Measurements from ENCODE around the gene YPEL1. TPM values are rescaled to one million over a fixed set of nuclear protein-coding genes. Genes with fewer than 3 reads are reported as not detected.
"Not testable (repeated sequence)": the region's sequence is repeated elsewhere in the genome, so short reads cannot be mapped to it uniquely, and the experiment has no call there.

YPEL1 gene
- total RNA-seq, 1 donor from 2014 or later, result 1.9 TPM

GRCh38 chr22:21761994-21762680 is 26.5 kb upstream of the YPEL1 start:
- no peak for DNase-seq (ENCODE audit: low spot score)
- no peak overlapping the region for H3K4me3 Mint-ChIP-seq (ENCODE audit: low read depth)
- H3K36me3 Mint-ChIP-seq (ENCODE audit: low read depth), result peaks cover 88% of the 10 kb centered on the region
- peaks cover 57% of the 10 kb centered on the region for H3K4me1 Mint-ChIP-seq (ENCODE audit: low read depth)
- no peaks in the 10 kb centered on the region for H3K27me3 Mint-ChIP-seq (ENCODE audit: low read depth)
- H3K27ac Mint-ChIP-seq, result peak overlapping the region; percentile 13
- H3K9me3 Mint-ChIP-seq, result no peaks in the 10 kb centered on the region
- intact Hi-C loops (cut with micrococcal nuclease), result loop anchor here (1.0 kb wide), 1 partner anchor 103 kb away; no protein-coding TSS in a partner anchor

DNA sequence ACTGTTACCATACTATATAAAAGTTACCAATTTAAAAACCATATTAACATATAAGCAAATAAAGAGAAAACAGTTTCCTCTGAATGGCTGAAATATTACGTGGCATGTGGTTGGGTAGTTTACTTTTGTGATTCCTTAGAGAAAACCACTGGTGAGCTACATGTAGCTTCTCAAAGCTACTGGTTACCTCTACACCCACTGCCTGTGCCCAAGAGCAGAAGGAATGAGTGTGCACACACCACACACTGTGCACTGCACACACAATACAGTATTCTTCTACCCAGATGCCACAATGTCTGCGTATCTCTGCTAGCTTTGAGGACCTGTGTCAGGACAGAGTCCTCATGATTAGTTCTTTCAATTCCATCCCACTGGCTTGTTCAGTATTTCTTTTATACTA is 25.5 kb upstream of the YPEL1 start:
- Mint-ChIP-seq H3K27ac (no peak overlapping the region), H3K36me3 (ENCODE audit: low read depth) (peaks cover 82% of the 10 kb centered on the region), H3K27me3 (ENCODE audit: low read depth) (no peaks in the 10 kb centered on the region), H3K9me3 (no peaks in the 10 kb centered on the region), H3K4me3 (ENCODE audit: low read depth) (no peak overlapping the region), H3K4me1 (ENCODE audit: low read depth) (peaks cover 50% of the 10 kb centered on the region)
- intact Hi-C loops (cut with micrococcal nuclease), result loop anchor here (1.0 kb wide), 1 partner anchor 104 kb away; no protein-coding TSS in a partner anchor
- DNase-seq (ENCODE audit: low spot score), result no peak

DNA sequence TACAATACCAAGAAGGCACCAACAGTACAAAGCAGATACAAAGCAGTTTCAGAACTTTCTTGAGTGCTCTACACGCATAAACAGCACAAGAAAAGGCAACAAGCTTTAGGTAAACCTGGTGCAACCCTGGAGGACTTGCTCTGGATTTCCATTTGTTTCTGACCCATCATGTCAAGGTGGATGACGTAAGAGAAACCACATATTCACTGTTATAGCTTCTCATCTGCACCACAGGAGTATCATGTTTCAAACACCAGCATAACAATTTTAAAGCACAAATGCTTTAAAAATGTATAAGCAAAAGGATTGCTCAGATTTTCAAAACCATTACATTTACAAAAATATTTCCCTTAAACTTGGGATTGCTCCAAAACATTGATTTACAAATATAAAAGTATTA is 25.0 kb upstream of the YPEL1 start:
- H3K4me3 Mint-ChIP-seq (ENCODE audit: low read depth), result no peak overlapping the region
- no peak overlapping the region for H3K27ac Mint-ChIP-seq
- H3K36me3 Mint-ChIP-seq (ENCODE audit: low read depth), result peaks cover 78% of the 10 kb centered on the region
- no peak for DNase-seq (ENCODE audit: low spot score)
- no peaks in the 10 kb centered on the region for H3K9me3 Mint-ChIP-seq
- peaks cover 53% of the 10 kb centered on the region for H3K4me1 Mint-ChIP-seq (ENCODE audit: low read depth)
- intact Hi-C loops (cut with micrococcal nuclease), result loop anchor here (1.0 kb wide), 1 partner anchor 105 kb away; no protein-coding TSS in a partner anchor
- no peaks in the 10 kb centered on the region for H3K27me3 Mint-ChIP-seq (ENCODE audit: low read depth)

- Mint-ChIP-seq H3K27me3 (ENCODE audit: low read depth) (no peaks in the 10 kb centered on the region), H3K36me3 (ENCODE audit: low read depth) (peaks cover 69% of the 10 kb centered on the region), H3K9me3 (no peaks in the 10 kb centered on the region), H3K27ac (no peak overlapping the region), H3K4me3 (ENCODE audit: low read depth) (no peak overlapping the region), H3K4me1 (ENCODE audit: low read depth) (peaks cover 46% of the 10 kb centered on the region)
- intact Hi-C loops (cut with micrococcal nuclease), result no loop called here
- DNase-seq (ENCODE audit: low spot score), result no peak
Observed at GRCh38 chr22:21759646-21760376, 24.2 kb upstream of the YPEL1 start.

- Mint-ChIP-seq H3K27me3 (ENCODE audit: low read depth) (no peaks in the 10 kb centered on the region), H3K9me3 (no peaks in the 10 kb centered on the region), H3K4me3 (ENCODE audit: low read depth) (no peak overlapping the region), H3K36me3 (ENCODE audit: low read depth) (peaks cover 64% of the 10 kb centered on the region), H3K4me1 (ENCODE audit: low read depth) (peaks cover 39% of the 10 kb centered on the region), H3K27ac (peak overlapping the region; percentile 31)
- DNase-seq (ENCODE audit: low spot score), result no peak
- intact Hi-C loops (cut with micrococcal nuclease), result no loop called here
Observed at GRCh38 chr22:21759093-21759492, 23.5 kb upstream of the YPEL1 start.

DNA sequence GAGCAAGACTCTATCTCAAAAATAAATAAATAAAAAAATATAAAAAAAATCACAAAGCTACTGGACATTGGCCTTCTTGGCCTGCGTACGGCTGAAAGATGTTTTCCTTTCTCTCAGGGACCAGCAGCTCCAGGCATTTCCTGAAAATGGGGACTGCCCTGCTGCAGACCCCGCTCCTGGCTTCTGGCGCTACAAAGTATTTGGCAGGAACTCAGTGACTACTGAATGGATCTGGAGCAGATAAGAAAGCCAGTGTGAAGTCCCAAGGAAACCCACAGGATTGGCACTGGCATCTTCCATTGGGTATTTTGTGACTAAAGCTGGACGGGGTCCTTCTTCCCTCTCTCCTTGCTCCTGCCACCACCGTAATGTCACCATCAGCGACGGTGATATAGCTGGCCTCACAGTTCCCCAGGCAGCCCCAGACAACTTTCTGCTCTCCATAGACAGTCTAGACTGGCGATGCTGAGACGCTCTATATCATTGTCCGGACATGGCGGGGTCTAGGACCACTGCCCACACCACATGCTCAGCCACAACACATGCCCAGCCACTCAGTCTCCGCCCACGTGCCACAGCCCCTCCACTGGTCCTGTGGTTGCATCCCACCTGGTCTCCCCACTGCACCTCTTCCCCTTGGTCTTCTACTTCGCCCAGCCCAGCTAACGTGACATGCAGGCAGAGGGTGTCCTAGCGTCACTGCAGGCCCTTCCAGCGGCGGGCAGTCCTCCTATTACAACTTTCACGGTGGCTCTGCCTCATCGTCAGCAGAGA is 22.7 kb upstream of the YPEL1 start:
- Mint-ChIP-seq H3K9me3 (no peaks in the 10 kb centered on the region), H3K27ac (peak overlapping the region; percentile 31), H3K4me3 (ENCODE audit: low read depth) (no peak overlapping the region), H3K4me1 (ENCODE audit: low read depth) (peaks cover 31% of the 10 kb centered on the region), H3K27me3 (ENCODE audit: low read depth) (no peaks in the 10 kb centered on the region), H3K36me3 (ENCODE audit: low read depth) (peaks cover 56% of the 10 kb centered on the region)
- no peak for DNase-seq (ENCODE audit: low spot score)
- intact Hi-C loops (cut with micrococcal nuclease), result no loop called here

DNA sequence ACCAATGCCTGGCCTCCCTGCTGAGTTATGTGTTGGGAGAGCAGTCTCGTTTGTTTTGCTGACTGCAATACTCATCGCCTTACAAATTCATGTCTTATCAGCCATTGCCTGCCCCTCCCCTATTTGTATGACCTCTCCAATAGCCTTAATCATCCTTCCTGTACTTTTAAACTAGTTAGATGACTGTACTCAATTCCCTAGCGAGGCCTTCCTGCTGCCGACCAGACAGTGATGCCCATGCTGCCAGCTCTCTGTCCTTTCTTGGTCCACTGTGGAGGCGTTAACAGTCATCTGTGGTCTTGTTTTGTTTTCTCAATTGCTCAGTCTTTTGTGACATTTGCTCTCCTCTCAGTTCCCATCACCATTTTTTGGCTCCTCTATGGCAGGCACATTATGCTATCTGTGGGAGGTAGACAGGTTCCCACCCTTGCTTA is 20.3 kb upstream of the YPEL1 start:
- H3K4me1 Mint-ChIP-seq (ENCODE audit: low read depth), result peaks cover 17% of the 10 kb centered on the region
- H3K9me3 Mint-ChIP-seq, result no peaks in the 10 kb centered on the region
- intact Hi-C loops (cut with micrococcal nuclease), result no loop called here
- no peak overlapping the region for H3K27ac Mint-ChIP-seq
- H3K27me3 Mint-ChIP-seq (ENCODE audit: low read depth), result no peaks in the 10 kb centered on the region
- DNase-seq (ENCODE audit: low spot score), result no peak
- H3K36me3 Mint-ChIP-seq (ENCODE audit: low read depth), result peaks cover 34% of the 10 kb centered on the region
- H3K4me3 Mint-ChIP-seq (ENCODE audit: low read depth), result no peak overlapping the region

DNA sequence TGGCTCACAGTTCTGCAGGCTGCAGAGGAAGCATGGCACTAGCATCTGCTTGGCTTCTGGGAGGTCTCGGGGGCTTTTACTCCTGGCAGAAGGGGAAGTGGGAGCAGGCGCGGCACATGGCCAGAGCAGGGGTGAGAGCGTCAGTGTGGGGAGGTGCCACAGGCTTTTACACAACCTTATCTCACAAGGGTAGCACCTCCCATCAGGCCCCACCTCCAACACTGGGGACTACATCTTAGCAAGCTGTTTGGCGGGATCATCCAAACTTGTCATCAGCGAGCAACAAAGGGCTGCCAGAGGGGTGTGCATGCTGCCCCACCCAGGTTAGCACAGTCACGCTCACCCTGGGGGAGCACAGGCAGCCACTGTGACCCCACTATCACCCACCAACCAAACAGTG is 18.9 kb upstream of the YPEL1 start:
- H3K36me3 Mint-ChIP-seq (ENCODE audit: low read depth), result peaks cover 23% of the 10 kb centered on the region
- H3K4me3 Mint-ChIP-seq (ENCODE audit: low read depth), result no peak overlapping the region
- no peak overlapping the region for H3K27ac Mint-ChIP-seq
- intact Hi-C loops (cut with micrococcal nuclease), result no loop called here
- H3K27me3 Mint-ChIP-seq (ENCODE audit: low read depth), result no peaks in the 10 kb centered on the region
- H3K4me1 Mint-ChIP-seq (ENCODE audit: low read depth), result peaks cover 12% of the 10 kb centered on the region
- no peaks in the 10 kb centered on the region for H3K9me3 Mint-ChIP-seq
- no peak for DNase-seq (ENCODE audit: low spot score)

DNA sequence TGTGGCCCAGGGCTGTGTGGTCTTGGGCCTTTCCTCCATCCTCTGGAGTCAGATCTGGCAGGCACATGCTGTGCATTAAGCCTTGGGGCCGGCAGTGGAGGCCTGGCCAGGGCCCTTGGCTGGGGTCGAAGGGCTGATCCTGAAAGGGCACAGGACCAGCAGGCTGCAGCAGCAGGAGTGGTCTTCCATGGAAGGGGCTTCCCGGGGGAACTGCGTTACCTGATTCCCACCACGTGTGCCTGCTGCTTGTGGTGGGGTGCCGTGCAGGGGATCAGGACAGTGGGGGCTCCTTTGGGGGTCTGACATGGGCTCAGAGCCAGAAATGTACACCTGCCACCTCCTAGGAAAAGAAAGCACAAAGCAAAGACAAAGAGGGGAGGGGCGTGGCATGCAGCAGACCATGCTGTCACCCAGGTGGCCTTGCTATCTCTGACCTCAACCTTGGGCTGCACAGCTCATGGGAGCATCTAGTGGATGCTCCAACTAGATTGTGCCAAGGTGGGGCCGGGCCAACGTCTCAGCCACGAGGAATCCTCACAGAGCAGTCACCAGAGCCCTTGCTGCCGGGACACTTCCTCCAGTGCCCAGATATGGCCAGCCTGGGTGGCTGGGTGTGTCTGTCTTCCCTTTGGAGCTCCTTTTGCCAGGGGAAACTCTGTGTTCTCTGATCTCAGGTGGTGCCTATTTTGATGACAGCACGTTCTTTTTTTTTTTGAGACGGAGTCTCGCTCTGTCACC is 17.9 kb upstream of the YPEL1 start:
- H3K4me1 Mint-ChIP-seq (ENCODE audit: low read depth), result peaks cover 12% of the 10 kb centered on the region
- no peak for DNase-seq (ENCODE audit: low spot score)
- H3K4me3 Mint-ChIP-seq (ENCODE audit: low read depth), result no peak overlapping the region
- intact Hi-C loops (cut with micrococcal nuclease), result no loop called here
- no peak overlapping the region for H3K27ac Mint-ChIP-seq
- H3K27me3 Mint-ChIP-seq (ENCODE audit: low read depth), result no peaks in the 10 kb centered on the region
- peaks cover 14% of the 10 kb centered on the region for H3K36me3 Mint-ChIP-seq (ENCODE audit: low read depth)
- no peaks in the 10 kb centered on the region for H3K9me3 Mint-ChIP-seq

- intact Hi-C loops (cut with micrococcal nuclease), result no loop called here
- Mint-ChIP-seq H3K36me3 (ENCODE audit: low read depth) (peaks cover 9% of the 10 kb centered on the region), H3K27ac (no peak overlapping the region), H3K9me3 (no peaks in the 10 kb centered on the region), H3K27me3 (ENCODE audit: low read depth) (no peaks in the 10 kb centered on the region), H3K4me1 (ENCODE audit: low read depth) (peaks cover 12% of the 10 kb centered on the region), H3K4me3 (ENCODE audit: low read depth) (no peak overlapping the region)
- no peak for DNase-seq (ENCODE audit: low spot score)
Observed at GRCh38 chr22:21752276-21752675, 16.7 kb upstream of the YPEL1 start.

- no peaks in the 10 kb centered on the region for H3K9me3 Mint-ChIP-seq
- H3K4me1 Mint-ChIP-seq (ENCODE audit: low read depth), result no peaks in the 10 kb centered on the region
- intact Hi-C loops (cut with micrococcal nuclease), result no loop called here
- peaks cover 3% of the 10 kb centered on the region for H3K27me3 Mint-ChIP-seq (ENCODE audit: low read depth)
- no peak overlapping the region for H3K4me3 Mint-ChIP-seq (ENCODE audit: low read depth)
- no peaks in the 10 kb centered on the region for H3K36me3 Mint-ChIP-seq (ENCODE audit: low read depth)
- DNase-seq (ENCODE audit: low spot score), result no peak
- H3K27ac Mint-ChIP-seq, result no peak overlapping the region
Observed at GRCh38 chr22:21745948-21746347, 10.4 kb upstream of the YPEL1 start.

DNA sequence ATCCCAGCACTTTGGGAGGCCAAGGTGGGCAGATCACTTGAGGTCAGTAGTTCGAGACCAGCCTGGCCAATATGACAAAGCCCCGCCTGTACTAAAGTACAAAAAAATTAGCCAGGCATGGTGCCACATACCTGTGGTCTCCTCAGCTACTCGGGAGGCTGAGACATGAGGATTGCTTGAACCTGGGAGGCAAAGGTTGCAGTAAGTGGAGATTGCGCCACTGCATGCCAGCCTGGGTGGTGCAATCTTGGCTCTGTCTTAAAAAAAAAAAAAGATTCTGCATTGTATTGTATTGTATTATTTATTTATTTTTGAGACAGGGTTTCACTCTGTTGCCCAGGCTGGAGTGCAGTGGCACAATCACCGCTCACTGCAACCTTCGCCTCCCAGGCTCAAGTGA is 9.3 kb upstream of the YPEL1 start:
- H3K36me3 Mint-ChIP-seq (ENCODE audit: low read depth); intact Hi-C loops (cut with micrococcal nuclease); H3K4me3 Mint-ChIP-seq (ENCODE audit: low read depth): not testable (repeated sequence)

More for the DNA sequence above, 9.3 kb upstream of the YPEL1 start:
- not testable (repeated sequence) for H3K4me1 Mint-ChIP-seq (ENCODE audit: low read depth); H3K9me3 Mint-ChIP-seq; H3K27ac Mint-ChIP-seq; DNase-seq (ENCODE audit: low spot score); H3K27me3 Mint-ChIP-seq (ENCODE audit: low read depth)

Data from activated T-helper 2 cell treated with anti-CD3 and anti-CD28 coated beads, Interferon-gamma antibody, Interleukin-2, Interleukin-4, amounts not matched to agents 10 μg/mL and 5 μg/mL and 100 μg/mL, durations not matched to agents 14 hours and 24 hours and 36 hours (primary cell).